Measurements from ENCODE around the gene SAYSD1.
"Not testable (repeated sequence)": the region's sequence is repeated elsewhere in the genome, so short reads cannot be mapped to it uniquely, and the experiment has no call there.

SAYSD1 gene

DNA sequence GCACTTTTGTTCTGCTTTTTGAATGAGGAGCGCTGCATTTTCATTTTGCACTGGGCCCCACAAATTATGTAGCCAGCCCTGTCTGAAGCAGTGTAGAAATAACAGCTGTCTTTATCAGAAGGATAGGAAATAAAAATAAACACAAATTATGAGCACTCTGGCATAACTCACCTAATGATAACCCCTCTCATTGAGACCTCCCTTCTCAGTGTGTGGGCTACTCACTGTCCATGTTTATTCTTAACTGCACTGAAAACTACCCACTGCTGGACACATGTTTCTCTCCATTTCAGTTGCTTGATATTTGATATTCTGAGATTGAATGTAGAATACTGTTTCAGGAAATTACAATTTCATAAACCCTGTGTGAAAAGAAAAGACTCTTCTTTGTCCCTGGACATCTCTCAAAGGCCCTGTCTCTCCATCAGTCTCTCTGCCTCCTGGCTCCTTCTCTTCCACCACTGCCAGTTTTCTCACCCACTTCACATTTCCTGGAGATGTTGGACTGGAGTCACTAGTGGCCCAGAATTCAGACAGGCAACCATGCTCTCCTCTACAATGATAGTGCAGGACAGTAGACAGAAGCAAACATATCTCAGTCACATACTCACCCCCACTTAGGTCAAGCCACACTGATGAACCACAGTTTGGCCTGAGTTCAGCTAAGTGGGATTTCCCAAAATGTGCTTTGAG lies 29.6 kb upstream of the SAYSD1 start:
- TF ChIP-seq, protein P1, sequence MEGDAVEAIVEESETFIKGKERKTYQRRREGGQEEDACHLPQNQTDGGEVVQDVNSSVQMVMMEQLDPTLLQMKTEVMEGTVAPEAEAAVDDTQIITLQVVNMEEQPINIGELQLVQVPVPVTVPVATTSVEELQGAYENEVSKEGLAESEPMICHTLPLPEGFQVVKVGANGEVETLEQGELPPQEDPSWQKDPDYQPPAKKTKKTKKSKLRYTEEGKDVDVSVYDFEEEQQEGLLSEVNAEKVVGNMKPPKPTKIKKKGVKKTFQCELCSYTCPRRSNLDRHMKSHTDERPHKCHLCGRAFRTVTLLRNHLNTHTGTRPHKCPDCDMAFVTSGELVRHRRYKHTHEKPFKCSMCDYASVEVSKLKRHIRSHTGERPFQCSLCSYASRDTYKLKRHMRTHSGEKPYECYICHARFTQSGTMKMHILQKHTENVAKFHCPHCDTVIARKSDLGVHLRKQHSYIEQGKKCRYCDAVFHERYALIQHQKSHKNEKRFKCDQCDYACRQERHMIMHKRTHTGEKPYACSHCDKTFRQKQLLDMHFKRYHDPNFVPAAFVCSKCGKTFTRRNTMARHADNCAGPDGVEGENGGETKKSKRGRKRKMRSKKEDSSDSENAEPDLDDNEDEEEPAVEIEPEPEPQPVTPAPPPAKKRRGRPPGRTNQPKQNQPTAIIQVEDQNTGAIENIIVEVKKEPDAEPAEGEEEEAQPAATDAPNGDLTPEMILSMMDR (IDR thresholded peaks at IDR 0.05; ENCODE audit: low read depth, low read length), result no peak
- DNase-seq (ENCODE audit: extremely low read depth, low read depth), result no peak

GRCh38 chr6:39143238-39143930 lies 28.4 kb upstream of the SAYSD1 start:
- no peak for DNase-seq (ENCODE audit: extremely low read depth, low read depth)
- TF ChIP-seq, protein P1 (IDR thresholded peaks at IDR 0.05; ENCODE audit: low read depth, low read length), result no peak

GRCh38 chr6:39140556-39141167 lies 25.7 kb upstream of the SAYSD1 start:
- DNase-seq (ENCODE audit: extremely low read depth, low read depth), result no peak
- TF ChIP-seq, protein P1 (IDR thresholded peaks at IDR 0.05; ENCODE audit: low read depth, low read length), result no peak

DNA sequence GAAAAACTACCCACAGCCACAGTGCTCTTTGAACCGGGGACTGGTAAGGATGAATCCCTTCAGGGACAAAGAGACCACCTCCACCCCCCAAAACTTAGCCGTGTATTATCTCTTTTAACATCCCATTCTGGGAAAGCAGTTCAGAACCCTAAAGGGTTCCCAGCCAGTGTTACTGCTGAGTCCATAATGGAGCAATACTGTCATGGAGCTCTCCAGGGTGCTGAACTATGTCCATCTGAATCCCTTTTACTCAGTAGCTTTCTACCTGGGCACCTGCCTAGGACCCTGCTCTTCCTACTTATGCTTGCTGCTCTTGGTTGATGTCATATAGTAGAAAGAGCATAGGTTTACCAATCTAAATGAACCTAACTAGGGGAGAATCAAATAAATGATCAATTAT lies 22.3 kb upstream of the SAYSD1 start:
- no peak for DNase-seq (ENCODE audit: extremely low read depth, low read depth)
- TF ChIP-seq, protein P1 (IDR thresholded peaks at IDR 0.05; ENCODE audit: low read depth, low read length), result no peak

DNA sequence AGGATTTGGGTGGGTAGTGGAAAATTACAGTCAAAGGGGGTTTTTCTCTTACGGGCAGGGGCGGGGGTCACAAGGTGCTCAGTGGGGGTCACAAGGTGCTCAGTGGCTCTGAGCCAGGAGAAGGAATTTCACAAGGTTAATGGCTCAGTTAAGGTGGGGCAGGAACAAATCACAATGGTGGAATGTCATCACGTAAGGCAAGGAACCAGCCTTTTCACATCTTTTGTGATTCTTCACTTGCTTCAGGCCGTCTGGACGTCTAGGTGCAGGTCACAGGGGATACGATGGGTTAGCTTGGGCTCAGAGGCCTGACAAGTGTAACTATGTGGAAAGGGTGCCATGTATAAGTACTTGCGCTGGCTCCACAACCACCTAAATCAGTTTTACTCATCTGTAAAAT lies 21.2 kb upstream of the SAYSD1 start:
- DNase-seq (ENCODE audit: extremely low read depth, low read depth), result not testable (repeated sequence)

GRCh38 chr6:39134761-39135160 lies 19.8 kb upstream of the SAYSD1 start:
- DNase-seq (ENCODE audit: extremely low read depth, low read depth), result not testable (repeated sequence)

DNA sequence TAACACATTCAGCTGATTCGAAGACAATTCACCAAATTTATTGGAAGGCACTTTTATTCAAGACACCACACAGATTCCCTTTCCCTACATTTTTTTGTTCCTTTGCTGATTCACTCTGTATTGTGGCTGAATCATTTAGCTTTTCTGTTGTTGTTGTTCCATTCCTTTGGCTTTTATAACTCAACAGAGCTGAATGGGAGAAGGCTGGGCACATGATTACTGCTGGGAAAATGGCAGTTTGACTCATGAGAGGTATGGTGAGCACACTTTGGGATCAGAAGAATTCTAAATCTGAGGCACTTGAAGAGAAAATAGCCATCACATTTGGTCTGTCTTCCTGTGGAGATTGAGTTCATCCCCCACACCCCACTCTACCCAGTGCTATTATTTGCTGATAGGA lies 15.7 kb upstream of the SAYSD1 start:
- TF ChIP-seq, protein P1 (IDR thresholded peaks at IDR 0.05; ENCODE audit: low read depth, low read length), result no peak

GRCh38 chr6:39128832-39129231 lies 13.8 kb upstream of the SAYSD1 start:
- no peak for DNase-seq (ENCODE audit: extremely low read depth, low read depth)
- TF ChIP-seq, protein P1 (IDR thresholded peaks at IDR 0.05; ENCODE audit: low read depth, low read length), result no peak

More for the DNA sequence above, 15.7 kb upstream of the SAYSD1 start:
- no peak for DNase-seq (ENCODE audit: extremely low read depth, low read depth)

Measured in AG09319 (cell line).